K562 (cell line): ENCODE data around the gene MYO1D. TPM values are rescaled to one million over a fixed set of nuclear protein-coding genes. Genes with fewer than 3 reads are reported as not detected.

Source experiments
- ATF1 ChIP-seq, 2 experiments: fragments of 450-650 bp in 1 of 2; IDR thresholded peaks; 2 replicates each; pipeline ENCODE4 v1.6.1; 2016; ENCODE audit warnings: missing compliant biosample characterization in 1 of 2, missing genetic modification characterization in 1 of 2
- ATF7 ChIP-seq: fragments of 450-650 bp; IDR thresholded peaks from 2 replicates; pipeline ENCODE4 v1.7.1; 2014; ENCODE audit warnings: mild to moderate bottlenecking, moderate library complexity
- BACH1 ChIP-seq: fragments of 200-800 bp; sonication (Bioruptor generic); IDR thresholded peaks from 2 replicates; pipeline ENCODE4 v1.6.1; 2016; ENCODE audit warnings: missing genetic modification characterization, missing compliant biosample characterization
- BRD9 ChIP-seq: fragments of 450-650 bp; IDR thresholded peaks from 2 replicates; pipeline ENCODE4 v1.6.1; 2018; ENCODE audit warnings: low read depth; ENCODE audit not compliant: partially characterized antibody
- C11orf30 ChIP-seq: fragments of 450-650 bp; IDR thresholded peaks from 2 replicates; pipeline ENCODE4 v1.6.1; 2016; ENCODE audit warnings: low read depth, mild to moderate bottlenecking
- CTCF ChIP-seq, 3 experiments: IDR thresholded peaks in 2 of 3; conservative IDR thresholded peaks in 1 of 3; 2 replicates each; pipeline ENCODE4 v1.5.1; 2011 to 2012; ENCODE audit warnings: low read length in 3 of 3, mild to moderate bottlenecking in 3 of 3, control low read depth in 2 of 3, improper control_type of control experiment in 1 of 3, inconsistent platforms in 1 of 3, low read depth in 1 of 3, mixed read lengths in 1 of 3, moderate library complexity in 1 of 3; ENCODE audit not compliant: insufficient read depth in 2 of 3
- FOXM1 ChIP-seq, 2 experiments: fragments of 450-650 bp in 1 of 2; sonication (generic) in 1 of 2; formaldehyde crosslinking in 1 of 2; IDR thresholded peaks; 2 replicates each; pipeline versions ENCODE4 v1.6.1 to v1.9.0; 2017 to 2022; ENCODE audit warnings: low read depth in 2 of 2, mild to moderate bottlenecking in 2 of 2, missing genetic modification reagents in 1 of 2, moderate library complexity in 1 of 2
- GTF3C2 ChIP-seq: IDR thresholded peaks from 3 replicates; pipeline ENCODE4 v1.6.1; 2011; ENCODE audit warnings: borderline replicate concordance, mild to moderate bottlenecking, moderate library complexity; ENCODE audit not compliant: insufficient read length; ENCODE audit errors: extremely low read depth
- HES1 ChIP-seq: fragments of 450-650 bp; IDR thresholded peaks from 2 replicates; pipeline ENCODE4 v1.6.1; 2016; ENCODE audit warnings: low read depth, mild to moderate bottlenecking, moderate library complexity
- JUN ChIP-seq, 2 experiments: sonication (generic) in 1 of 2; formaldehyde crosslinking in 1 of 2; IDR thresholded peaks; 2 replicates each; pipeline versions ENCODE4 v1.6.1 to v1.8.0; 2012 to 2022; ENCODE audit warnings: borderline replicate concordance in 2 of 2, mild to moderate bottlenecking in 2 of 2, improper control_type of control experiment in 1 of 2, low read depth in 1 of 2, low read length in 1 of 2, missing genetic modification reagents in 1 of 2
- MAFK ChIP-seq: IDR thresholded peaks from 2 replicates; pipeline ENCODE4 v1.6.1; 2011; ENCODE audit warnings: low read length, improper control_type of control experiment
- MIER1 ChIP-seq: fragments of 450-650 bp; IDR thresholded peaks from 2 replicates; pipeline ENCODE4 v1.6.1; 2016; ENCODE audit warnings: antibody characterized with exemption, mild to moderate bottlenecking, low read depth
- MTA2 ChIP-seq: fragments of 450-650 bp; IDR thresholded peaks from 2 replicates; pipeline ENCODE4 v1.6.1; 2016; ENCODE audit warnings: low read depth
- MYBL2 ChIP-seq, 2 experiments: fragments of 450-650 bp in 1 of 2; sonication (generic) in 1 of 2; formaldehyde crosslinking in 1 of 2; IDR thresholded peaks; 2 replicates each; pipeline versions ENCODE4 v1.6.1 to v1.8.1; 2017 to 2022; ENCODE audit warnings: borderline replicate concordance in 1 of 2, inconsistent platforms in 1 of 2, low read depth in 1 of 2, mild to moderate bottlenecking in 1 of 2, missing genetic modification reagents in 1 of 2, moderate library complexity in 1 of 2
- NFE2 ChIP-seq: IDR thresholded peaks from 2 replicates; pipeline ENCODE4 v1.6.1; 2014; ENCODE audit warnings: antibody characterized with exemption, low read depth
- SFPQ ChIP-seq: fragments of 200-400 bp; formaldehyde crosslinking; IDR thresholded peaks from 2 replicates; pipeline ENCODE4 v1.6.1; 2017; ENCODE audit warnings: mild to moderate bottlenecking, low read depth, low read length, moderate library complexity
- SMARCA4 ChIP-seq: fragments of 450-650 bp; IDR thresholded peaks from 2 replicates; pipeline ENCODE4 v1.6.1; 2016
- TAL1 ChIP-seq: fragments of 450-650 bp; IDR thresholded peaks from 2 replicates; pipeline ENCODE4 v1.6.1; 2016; ENCODE audit warnings: mild to moderate bottlenecking
- U2AF1 ChIP-seq: fragments of 200-400 bp; formaldehyde crosslinking; optimal IDR thresholded peaks from 2 replicates; pipeline ENCODE3; 2017; ENCODE audit warnings: mild to moderate bottlenecking, low read depth, low read length, moderate library complexity
- polyA plus RNA-seq, 8 experiments: library from polyadenylated mRNA; depleted of rRNA in 4 of 8; stranded (reverse) in 5 of 8; unstranded in 3 of 8; fragments of >200 nt; fragmentation: Nextera tagmentation in 2 of 8; fragmentation: Illumina TruSeq in 1 of 8; extraction: Ambion mirVana in 2 of 8; extraction: Trizol in 1 of 8; gene quantifications; 2 replicates each; pipeline versions ENCODE4 v1.2.1 to v1.2.3, GENCODE V29; 2011 to 2014; ENCODE audit warnings: inconsistent platforms in 1 of 8, missing spikeins in 1 of 8
- total RNA-seq, 7 experiments: library from RNA; depleted of rRNA in 6 of 7; stranded (reverse); fragments of >200 nt in 6 of 7; fragmentation: Illumina TruSeq in 2 of 7; extraction: Trizol in 2 of 7; gene quantifications; 2 replicates each; pipeline versions ENCODE4 v1.2.1 to v1.2.3, GENCODE V29; 2011 to 2021; ENCODE audit warnings: low replicate concordance in 1 of 7

The MYO1D gene
- total and polyA plus RNA-seq, 9 of the 15 experiments (the other 6 are each of a cell fraction or from before 2014, with no cell fraction given): 2.1 to 71.2 (median 45.4) TPM

GRCh38 chr17:32819035-32819434, 57.9 kb downstream of the MYO1D start (continued):
- no peak for TF ChIP-seq GTF3C2
- peak; percentile 98 for TF ChIP-seq NFE2
- peak; percentile 89 for TF ChIP-seq MAFK
- TF ChIP-seq SMARCA4: peak; percentile 93
- no peak for TF ChIP-seq SFPQ
- peak; percentile 84 for TF ChIP-seq FOXM1 (IDR thresholded peaks at IDR 0.05; ENCODE audit: low read depth)
- no peak for TF ChIP-seq FOXM1 (CRISPR knock-in tag; IDR thresholded peaks at IDR 0.05; ENCODE audit: low read depth)
- TF ChIP-seq BRD9: peak; percentile 35
- peak; percentile 51; the same call in 1 of the 2 replicates for TF ChIP-seq ATF7
- TF ChIP-seq TAL1: peak; percentile 90
- TF ChIP-seq MIER1: peak; percentile 52; the same call in 1 of the 2 replicates
- TF ChIP-seq JUN (IDR thresholded peaks at IDR 0.05; ENCODE audit: borderline replicate concordance, low read depth, low read length): no peak
- no peak for TF ChIP-seq JUN (CRISPR knock-in tag; IDR thresholded peaks at IDR 0.05; ENCODE audit: borderline replicate concordance)
- TF ChIP-seq BACH1 (tag): peak; percentile 85
- no peak for TF ChIP-seq ATF1 (CRISPR knock-in tag; IDR thresholded peaks at IDR 0.05)
- TF ChIP-seq ATF1 (tag; IDR thresholded peaks at IDR 0.05): peak; percentile 51; the same call in 1 of the 2 replicates
- TF ChIP-seq MTA2: peak; percentile 82
- TF ChIP-seq HES1: 0 out of 2 replicates have a peak, but pooled peaks have one; percentile 60
- TF ChIP-seq MYBL2 (IDR thresholded peaks at IDR 0.05; ENCODE audit: low read depth): no peak
- no peak for TF ChIP-seq MYBL2 (CRISPR knock-in tag; IDR thresholded peaks at IDR 0.05; ENCODE audit: borderline replicate concordance)
- TF ChIP-seq CTCF (IDR thresholded peaks at IDR 0.05 in 2 of 3, conservative IDR thresholded peaks at IDR 0.05 in 1 of 3; ENCODE audit: insufficient read depth in 2 of 3, low read depth in 1 of 3, low read length in 3 of 3): no peak
- TF ChIP-seq C11orf30: peak; percentile 96
- no peak for TF ChIP-seq U2AF1
- TF ChIP-seq, all 486 proteins: peak for 96
